Activated gamma-delta T cell treated with Interleukin-2 at 50 U/mL for 16 hours (primary cell): ENCODE data around the gene MICB.

Experiments
- DNase-seq: peaks from one replicate; pipeline ENCODE4 v3.0.0-alpha.2; 2020

Gene MICB

DNA sequence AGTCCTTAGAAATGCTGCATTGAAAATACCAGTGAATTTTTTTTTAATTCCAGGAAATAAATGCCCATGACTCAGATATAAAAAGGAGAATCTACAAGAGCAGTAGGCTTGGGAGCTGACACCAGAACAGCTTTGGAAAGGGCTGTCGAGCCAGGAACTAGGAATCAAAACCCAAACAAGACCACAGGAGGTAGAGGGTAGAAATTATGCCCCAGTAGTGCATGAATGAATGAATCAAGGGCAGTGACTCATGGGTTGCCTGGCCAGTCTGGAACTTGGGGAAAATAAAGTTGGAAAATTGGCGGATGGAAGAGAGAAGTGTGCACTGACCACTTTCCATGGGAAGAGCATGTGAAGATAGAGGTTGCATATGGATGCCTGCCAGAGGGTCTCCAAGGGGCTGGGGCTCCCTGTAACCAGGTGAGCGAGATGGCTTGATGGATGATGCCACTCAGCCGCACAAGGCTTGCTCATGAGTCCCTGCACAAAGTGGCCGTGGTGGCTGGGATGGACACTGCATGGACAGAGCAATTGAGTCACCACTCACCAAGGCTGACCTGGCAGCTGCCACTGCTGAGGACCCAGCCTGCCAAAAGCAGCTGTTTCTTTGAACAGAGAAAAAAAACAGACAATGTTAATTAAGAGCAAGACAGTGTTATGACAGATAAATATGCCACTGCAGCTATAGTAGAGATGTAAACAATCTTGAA is 15.7 kb downstream of the MICB start:
- no peak for DNase-seq

DNA sequence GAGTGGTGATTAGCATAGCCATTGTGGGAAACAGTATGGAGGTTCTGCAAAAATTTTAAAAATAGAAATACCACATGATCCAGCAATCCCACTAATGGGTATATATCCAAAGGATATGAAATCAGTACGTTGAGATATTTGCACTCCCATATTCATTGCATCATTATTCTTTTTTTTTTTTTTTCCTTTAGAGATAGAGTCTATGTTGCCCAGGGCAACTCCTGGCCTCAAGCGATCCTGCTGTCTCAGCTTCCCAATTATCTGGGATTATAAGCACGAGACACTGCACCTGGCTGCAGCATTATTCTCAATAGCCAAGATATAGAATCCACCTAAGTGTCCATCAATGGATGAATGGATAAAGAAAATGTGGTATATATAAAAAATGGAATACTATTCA is 23.9 kb downstream of the MICB start:
- no peak for DNase-seq

DNA sequence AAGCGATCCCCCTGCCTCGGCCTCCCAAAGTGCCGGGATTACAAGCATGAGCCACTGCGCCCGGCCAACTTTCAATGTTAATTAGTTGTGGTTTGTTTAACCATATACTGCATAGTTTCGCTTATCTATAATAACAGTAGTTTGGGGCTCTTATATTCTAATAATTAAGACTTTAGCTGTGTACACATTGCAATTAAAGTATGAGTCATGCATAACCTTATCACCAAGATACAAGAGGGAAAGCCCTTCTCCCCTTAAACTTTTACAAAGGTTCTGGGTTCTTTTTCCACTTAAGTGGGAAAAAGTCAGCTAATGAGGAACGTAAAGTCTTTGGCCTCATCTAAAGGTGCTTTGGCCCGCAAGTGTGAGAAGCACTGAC is 27.6 kb downstream of the MICB start:
- no peak for DNase-seq

DNA sequence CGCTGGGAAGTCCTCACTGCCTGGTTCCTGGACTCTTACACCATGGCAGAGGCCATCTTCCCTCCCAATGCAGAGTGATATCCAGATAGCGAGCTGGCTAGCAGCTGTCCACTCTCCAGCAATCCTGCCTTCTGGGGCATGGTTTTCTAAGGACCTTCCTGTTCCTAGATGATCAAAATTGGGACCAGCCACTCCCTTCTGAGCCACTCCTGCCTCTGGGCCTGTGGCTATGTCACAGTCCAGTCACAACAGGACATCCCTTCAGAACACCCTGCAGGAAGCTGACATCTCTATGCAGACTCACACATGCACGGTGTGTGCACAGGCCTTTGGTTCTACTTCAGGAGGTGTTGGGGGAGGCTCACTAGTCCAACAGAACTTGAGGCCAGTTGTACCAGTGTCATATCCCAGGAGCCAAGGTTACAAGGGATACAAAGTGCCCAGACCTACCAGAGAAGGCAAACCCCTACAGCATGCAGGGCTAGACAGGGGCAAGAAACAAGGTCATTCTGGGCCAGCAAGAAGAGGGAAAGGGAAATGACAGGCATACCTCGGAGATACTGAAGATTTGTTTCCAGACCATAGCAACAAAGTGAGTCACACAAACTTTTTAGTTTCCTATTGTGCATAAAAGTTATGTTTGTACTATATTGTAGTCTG is 28.1 kb downstream of the MICB start:
- no peak for DNase-seq

DNA sequence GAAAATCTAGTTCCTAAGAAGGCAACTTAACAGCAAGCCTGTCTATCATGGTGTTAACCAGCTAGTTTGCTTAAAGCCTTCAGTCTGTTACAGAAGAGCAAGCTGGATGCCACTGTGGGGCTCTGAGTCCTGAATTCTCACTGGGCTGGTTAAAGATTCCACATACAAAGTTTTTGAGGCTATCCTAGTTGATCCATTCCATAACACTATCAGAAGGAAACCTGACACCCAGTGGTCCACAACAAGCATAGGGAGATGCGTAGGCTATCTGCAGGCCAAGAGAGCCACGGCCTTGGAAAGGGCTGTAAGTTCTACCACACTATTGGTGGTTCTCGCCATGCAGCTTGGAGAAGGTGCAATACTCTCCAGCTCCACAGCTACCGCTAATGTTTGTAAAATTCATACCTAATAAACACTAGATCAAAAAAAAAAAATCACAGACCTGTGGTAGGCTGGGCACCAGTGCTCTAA is 30.4 kb downstream of the MICB start:
- no peak for DNase-seq

DNA sequence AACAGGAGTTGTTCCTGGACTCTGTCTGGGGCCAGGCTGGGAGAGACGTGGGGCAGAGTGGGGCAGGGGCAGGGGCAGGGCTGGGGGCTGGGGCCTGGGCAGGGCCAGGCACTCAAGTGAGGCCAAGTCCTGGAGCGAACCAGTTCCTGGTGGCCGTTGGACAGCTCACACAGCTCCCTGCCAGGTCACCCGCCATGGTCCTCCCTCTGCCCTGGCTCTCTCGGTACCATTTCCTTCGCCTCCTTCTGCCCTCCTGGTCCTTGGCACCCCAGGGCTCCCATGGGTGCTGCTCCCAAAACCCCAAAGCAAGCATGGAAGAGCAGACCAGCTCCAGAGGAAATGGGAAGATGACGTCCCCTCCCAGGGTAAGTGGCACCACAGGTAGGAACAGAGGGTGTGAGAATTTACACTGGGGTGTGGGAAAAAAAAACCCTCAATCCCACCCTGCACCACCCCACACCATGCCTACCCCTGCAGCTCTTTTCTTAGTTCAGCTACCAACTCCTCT is 30.9 kb downstream of the MICB start, which contains the start of gene MCCD1:
TSS of gene MCCD1 (plus strand) at position 142 of the 508 bp plus-strand sequence. CDS start at position 195, 53 bp downstream.
- no peak for DNase-seq

DNA sequence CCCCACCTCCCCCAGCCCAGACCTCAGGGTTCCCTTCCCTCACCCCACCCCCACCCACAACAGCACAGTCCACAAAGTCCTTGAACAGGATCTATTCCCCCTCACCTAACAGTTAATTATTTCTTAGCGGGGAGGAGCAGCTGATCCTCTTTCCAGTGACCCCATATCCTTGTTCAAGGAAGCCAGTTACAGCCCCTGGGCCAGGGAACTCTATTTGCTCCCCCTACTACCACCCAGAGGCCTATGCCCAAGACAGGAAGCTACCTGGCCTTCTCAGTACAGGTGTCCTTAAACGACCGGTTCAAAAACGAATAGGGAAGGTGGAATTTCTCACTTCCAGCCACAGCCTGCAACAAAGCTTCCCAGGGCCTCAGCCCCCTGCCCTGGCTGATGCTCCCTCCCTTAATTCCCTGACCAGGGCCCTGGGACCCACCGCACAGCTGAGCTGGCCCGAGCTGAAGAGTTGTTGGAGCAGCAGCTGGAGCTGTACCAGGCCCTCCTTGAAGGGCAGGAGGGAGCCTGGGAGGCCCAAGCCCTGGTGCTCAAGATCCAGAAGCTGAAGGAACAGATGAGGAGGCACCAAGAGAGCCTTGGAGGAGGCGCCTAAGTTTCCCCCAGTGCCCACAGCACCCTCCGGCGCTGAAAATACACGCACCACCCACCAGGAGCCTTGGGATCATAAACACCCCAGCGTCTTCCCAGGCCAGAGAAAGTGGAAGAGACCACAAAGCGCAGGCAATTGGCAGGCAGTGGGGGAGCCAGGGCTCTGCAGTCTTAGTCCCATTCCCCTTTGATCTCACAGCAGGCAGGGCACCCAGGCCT is 31.6 kb downstream of the MICB start:
- no peak for DNase-seq

DNA sequence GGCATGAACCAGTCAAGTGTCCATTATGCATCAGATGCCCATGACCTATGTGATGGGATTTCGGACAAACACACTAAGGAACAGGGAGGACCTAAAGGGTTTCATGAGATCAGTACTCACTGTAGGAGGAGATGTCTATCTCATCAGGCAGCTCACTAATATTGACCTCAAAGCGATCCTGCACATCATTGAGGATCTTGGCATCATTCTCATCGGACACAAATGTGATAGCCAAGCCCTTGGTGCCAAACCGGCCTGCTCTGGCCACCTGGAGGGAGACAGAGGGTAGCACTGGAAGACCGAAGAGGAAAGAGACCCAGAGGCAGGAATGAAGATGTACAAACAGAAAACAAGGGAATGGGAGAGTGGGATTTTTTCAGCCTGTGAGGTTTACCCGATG is 32.7 kb downstream of the MICB start:
- DNase-seq, result no peak

DNA sequence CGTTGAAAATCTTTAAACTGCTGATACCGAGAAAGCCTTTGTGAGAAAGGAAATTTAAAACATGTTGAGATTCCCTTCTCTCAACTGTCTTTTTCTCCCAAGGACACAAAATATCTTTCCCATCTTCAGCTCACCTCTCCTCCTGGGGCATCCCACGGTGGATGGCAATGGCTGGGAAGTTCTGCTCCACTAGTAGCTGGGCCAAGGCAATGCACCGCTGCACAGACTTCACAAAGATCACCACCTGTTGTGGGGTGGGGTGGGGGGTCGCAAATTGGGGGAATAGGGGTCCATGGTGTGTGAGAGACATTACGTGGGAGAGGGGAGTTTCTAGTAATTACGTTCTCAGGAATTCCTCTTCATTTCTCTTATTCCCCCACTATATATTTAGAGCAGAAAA is 33.2 kb downstream of the MICB start:
- DNase-seq, result no peak

DNA sequence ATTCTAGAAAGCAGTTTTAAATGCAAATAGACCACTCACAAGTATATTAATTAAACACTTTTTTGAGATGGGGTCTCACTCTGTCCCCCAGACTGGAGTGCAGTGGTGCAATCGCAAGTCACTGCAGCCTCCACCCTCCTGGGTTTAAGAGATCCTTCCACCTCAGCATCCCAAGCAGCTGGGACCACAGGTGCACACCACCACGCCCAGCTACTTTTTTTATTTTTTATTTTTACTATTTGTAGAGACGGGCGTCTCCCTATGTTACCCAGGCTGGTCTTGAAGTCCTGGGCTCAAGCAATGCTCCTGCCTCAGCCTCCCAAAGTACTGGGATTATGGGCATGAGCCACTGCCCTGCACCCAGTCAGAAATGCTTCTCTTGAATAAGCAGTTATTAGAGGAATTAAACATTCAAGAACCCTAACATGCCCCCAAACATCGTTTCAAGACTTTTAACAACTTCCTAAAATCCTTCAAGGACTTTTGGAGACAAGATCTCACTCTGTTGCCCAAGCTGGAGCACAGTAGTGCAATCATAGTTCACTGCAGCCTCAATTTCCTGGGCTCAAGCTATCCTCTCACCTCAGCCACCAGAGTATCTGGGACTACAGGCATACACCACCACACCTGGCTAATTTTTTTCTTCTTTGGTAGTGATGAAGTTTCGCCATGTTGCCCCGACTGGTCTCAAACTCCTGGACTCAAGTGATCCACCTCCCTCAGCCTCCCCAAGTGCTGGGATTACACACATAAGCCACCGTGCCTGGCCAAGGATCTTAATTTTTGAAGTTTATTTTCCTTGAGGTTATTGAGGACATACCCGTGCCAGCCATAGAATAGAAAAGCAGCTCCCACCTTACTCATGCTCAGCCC is 34.1 kb downstream of the MICB start:
- no peak for DNase-seq

DNA sequence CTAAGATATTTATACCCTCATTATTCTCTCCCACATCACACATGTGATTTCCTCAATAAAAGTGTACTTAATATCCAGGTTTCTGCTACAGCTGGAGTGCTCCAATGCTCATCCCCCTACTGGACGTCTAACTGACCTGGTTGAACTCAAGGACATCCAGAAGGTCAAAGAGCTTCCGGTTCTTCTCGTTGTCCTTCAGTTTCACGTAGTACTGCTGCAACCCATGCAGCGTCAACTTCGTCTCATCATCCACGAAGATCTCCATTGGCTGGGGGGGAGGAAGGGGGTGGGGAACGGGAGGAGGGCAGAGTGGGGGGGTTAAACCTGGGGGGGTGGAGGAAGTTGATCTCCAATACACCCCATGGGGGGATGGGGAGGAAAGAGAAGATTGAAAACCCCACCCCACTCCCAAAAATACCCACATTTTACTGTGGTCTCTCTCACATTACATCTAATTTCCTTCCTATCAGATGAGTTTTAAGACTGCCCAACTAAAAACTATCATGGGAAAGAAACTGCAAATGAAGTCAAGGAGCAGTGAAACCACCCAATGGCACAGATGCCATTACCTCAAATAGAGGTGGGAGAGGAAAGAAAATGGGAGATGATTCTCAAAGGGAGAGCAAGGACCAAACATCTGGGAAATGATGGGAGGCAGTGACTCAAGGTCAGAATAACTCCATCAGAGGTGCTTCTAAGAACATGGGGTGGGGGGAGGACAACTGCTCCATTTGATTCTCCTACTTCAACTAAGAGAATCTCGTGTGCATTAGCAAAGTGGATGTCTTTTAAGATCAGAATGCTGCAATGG is 34.9 kb downstream of the MICB start:
- DNase-seq, result no peak

DNA sequence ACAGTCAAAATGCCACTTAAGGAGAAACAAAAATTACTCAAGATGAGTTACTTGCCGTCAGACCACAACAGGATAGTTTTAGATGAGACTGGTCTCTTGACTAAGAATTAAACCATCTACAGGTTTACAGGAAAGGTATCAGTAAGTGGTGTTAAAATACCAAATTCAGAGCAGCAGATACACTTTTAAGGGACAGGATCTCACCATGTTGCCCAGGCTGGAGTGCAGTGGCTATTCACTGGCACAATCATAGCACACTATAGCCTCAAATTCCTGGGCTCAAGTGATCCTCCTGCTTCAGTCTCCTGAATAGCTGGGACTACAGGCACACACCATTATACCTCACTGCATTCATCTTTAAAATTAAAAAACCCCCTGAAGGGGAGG is 35.5 kb downstream of the MICB start:
- DNase-seq, result no peak

DNA sequence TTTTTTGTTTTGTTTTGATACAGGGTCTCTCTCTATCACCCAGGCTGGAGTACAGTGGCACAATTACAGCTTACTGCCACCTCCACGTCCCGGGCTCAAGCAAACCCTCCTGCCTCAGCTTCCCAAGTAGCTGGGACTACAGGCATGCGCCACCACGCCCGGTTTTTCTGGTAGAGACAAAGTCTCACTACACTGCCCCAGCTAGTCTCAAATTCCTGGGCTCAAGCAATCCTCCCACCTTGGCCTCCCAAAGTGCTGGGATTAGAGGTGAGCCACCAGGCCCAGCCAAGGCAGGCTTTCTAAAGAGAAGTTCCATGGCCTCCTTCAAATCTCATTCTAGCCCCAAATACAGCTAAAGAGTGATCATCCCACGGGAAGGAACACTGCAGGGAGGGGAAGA is 36.1 kb downstream of the MICB start:
- no peak for DNase-seq

DNA sequence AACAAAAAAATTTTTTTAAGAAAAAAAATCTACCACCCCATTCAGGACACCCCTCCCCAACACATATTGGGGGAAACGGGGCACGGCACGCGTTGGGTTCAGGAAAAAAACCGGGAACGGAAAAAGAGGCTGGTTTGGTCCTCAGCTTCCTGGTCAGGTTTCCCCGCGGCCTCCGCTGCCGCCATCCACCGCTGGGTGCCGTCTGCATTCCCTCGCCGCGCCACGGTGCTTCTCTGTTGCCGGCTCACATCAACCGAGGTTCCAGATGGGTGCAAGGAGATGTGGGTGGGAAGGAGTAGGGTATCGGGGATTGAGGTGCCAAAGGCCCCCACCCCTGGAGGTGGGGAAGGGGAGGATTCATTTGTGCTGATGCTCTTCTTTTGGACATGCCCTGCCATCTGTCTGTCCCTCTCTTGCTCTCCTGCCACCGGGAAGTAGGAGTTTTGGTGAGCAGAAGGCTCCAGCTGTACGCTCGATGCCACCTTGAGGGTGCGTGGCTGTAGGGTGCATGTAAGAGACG is 36.6 kb downstream of the MICB start:
- DNase-seq, result no peak

DNA sequence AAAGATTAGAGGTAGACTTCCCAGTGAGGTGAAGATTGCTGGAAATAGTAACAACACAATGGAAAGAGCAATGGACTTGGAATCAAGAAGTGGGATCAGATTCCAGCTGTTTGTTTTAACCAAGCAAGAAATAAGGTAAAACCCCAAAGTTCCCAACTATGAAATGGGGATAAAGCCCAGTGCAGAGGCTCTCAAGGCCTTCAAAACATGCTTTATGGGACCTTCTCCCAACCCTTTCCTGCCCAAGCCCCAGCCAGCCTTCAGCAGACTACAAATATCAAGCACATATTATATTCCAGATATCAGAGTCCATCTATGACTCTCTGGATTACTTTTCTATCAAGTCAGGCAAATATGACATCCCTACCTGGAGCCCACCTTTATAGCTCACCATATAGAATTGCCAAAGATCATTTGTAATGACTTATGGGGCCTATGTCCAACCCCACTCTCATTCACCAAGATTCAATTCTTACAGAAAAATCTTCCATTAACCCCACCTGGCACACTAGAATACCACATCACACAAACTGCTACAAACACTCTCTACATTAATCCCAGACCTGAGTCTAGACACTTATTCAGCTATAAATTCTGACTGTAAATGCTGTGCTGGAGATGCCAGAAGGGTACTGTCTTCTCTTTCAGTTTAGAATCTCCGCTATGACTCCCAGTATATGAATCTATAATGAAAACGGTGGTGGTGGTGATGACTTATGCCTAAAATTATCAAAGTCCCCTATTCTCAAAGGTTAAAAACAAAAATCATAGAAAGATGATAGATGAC is 37.8 kb downstream of the MICB start:
- no peak for DNase-seq

DNA sequence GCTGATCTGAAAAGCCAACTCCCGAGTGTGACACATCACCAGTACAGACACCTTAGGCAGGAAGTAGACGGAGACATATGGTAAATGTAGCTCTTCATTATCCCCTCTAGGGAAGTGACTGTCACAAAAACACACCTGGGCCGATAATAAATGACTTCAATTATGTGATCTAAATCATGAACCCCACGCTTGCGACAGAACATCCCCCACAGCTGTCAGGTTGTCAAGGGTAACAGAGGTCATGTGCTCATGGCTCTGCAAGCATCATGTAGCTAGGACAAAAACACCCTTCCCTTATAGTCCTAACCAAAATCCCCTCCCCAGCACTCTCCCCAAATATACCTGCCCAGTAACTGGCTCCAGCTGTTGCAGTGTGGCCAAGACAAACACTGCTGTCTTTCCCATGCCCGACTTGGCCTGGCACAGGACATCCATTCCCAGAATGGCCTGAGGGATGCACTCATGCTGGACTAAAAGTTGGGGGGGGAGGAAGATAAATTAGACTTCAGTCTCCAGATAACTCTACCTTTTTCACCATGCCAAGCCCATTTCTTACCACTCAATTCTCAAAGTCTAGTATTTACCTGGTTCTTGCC is 41.0 kb downstream of the MICB start:
- DNase-seq, result no peak

DNA sequence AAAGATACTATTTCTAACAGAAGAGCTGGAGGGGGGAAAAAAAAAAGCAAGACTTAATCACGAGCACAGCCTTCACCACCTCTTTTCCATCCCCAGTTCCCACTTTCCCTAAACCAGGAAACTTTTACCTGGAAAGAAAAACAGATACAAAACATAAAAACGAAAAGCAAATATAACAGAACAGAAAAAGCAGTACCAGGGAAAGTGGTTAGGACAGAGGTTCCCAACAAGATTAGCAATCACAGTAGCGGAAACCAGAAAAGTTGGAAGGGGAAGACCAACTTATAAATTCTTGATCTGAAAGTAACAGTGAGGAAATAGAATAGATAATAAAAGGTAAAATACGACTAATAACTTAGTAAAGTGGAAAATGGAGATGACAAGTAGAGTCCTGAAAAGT is 42.7 kb downstream of the MICB start:
- DNase-seq, result no peak

DNA sequence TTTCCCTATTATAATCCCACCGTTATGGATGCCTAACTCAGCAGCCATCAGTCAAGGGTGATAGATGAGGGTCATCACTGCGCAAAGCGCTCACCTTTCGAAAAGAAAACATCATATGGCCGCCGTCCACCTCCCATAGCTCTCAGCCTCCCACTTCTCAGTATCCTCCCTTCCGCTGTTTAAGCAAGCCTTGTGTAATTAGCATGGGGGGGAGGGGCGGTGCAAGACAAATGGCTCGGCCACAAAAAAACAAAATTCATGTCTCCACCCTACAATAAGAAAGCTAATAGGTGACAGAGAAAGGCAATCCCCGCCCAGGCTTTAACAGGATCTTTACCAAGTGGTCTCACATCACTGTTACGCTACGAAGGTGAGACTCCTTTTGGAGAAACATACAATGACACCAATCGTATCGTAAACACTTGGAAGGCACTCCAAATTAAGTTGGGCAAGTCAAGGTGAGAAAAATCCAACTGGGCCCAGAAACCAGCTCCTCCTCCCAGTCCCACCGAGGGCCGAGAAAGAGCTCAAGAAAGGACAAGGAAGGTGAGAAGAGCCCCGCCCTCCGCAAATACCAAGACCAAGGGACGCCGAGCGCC is 43.2 kb downstream of the MICB start:
- DNase-seq, result peak; percentile 72

DNA sequence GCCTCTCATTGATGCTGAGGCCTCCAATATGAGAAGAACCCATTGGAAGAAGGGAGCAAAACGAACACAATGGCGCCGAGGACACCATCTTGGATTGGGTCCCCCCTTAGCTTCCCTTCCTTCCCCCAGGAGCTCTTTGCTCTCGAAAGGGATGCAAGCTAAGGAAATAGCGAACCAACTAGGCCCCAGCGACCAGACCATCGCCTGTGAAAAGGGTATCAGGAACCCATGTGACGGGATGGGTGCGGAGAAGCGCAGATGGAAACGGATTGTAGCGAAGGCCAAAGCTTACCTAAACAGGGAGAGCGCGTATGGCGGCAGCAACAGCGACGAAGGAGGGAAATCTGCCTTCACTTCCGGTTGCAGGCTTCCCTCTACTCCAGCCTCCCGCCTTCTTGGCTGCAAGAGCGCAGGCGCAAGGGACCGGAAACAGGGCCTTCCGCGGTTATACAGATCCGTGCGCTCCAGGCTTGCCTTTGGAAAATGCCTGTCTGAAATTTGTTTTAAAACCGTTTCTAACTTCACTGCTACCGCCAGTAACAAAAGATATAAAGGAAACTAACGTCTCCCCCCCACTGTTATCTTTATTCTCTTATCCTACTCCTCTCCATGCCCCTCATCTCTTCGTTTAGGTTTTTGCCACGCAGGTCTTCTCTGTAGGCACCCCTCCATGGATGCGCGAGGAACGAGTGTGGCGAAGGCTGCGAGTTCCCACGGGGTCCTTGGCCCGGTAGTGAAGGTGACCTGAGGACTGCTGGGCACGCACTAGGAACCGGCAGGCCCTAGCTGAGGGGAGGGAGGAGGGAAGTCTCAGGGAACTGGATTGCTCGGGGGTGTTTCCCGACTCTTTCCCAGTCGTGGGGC is 43.9 kb downstream of the MICB start, which contains the start of gene DDX39B:
TSS of gene DDX39B (minus strand) at position 346 of the 864 bp plus-strand sequence. CDS start 1,471 bp downstream, outside the sequence.
- DNase-seq, result peak; percentile 94
